H9 (cell line): ENCODE data around the gene EPB41L5. TPM values are rescaled to one million over a fixed set of nuclear protein-coding genes. Genes with fewer than 3 reads are reported as not detected.

Experiments used
- DNase-seq: peaks from one replicate; pipeline ENCODE4 v3.0.0-alpha.2; 2017
- H2AFZ ChIP-seq: one replicate; pipeline ENCODE4 v1.6.1; 2013; ENCODE audit warnings: mild to moderate bottlenecking, low read length, control low read depth, moderate library complexity
- H2AK5ac ChIP-seq: 2 replicates; pipeline ENCODE4 v1.6.1; 2013; ENCODE audit warnings: low read length, control low read depth, mixed read lengths; ENCODE audit not compliant: insufficient read length
- H2BK120ac ChIP-seq: one replicate; pipeline ENCODE4 v1.6.1; 2013; ENCODE audit warnings: low read depth, mild to moderate bottlenecking, low read length, control low read depth, inconsistent platforms; ENCODE audit not compliant: poor library complexity, severe bottlenecking
- H2BK12ac ChIP-seq: 2 replicates; pipeline ENCODE4 v1.6.1; 2013; ENCODE audit warnings: low read length, control low read depth, mixed read lengths, low read depth; ENCODE audit not compliant: insufficient read length
- H2BK15ac ChIP-seq: 2 replicates; pipeline ENCODE4 v1.6.1; 2013; ENCODE audit warnings: low read depth, low read length, control low read depth
- H2BK20ac ChIP-seq: one replicate; pipeline ENCODE4 v1.6.1; 2013; ENCODE audit warnings: low read depth, mild to moderate bottlenecking, low read length, control low read depth, inconsistent platforms; ENCODE audit not compliant: poor library complexity, severe bottlenecking
- H2BK5ac ChIP-seq: 2 replicates; pipeline ENCODE4 v1.6.1; 2013; ENCODE audit warnings: low read length, control low read depth, mixed read lengths; ENCODE audit not compliant: insufficient read length
- H3K14ac ChIP-seq: 2 replicates; pipeline ENCODE4 v1.6.1; 2013; ENCODE audit warnings: low read length, control low read depth; ENCODE audit not compliant: insufficient read depth
- H3K18ac ChIP-seq: 2 replicates; pipeline ENCODE4 v1.6.1; 2013; ENCODE audit warnings: low read depth, mild to moderate bottlenecking, mixed read lengths, low read length, control low read depth; ENCODE audit not compliant: insufficient read length
- H3K23ac ChIP-seq: 2 replicates; pipeline ENCODE4 v1.6.1; 2013; ENCODE audit warnings: low read length, control low read depth, mixed read lengths, low read depth; ENCODE audit not compliant: insufficient read length
- H3K23me2 ChIP-seq: 2 replicates; pipeline ENCODE4 v1.6.1; 2013; ENCODE audit warnings: low read depth, mild to moderate bottlenecking, mixed read lengths, low read length, control low read depth; ENCODE audit not compliant: insufficient read length, poor library complexity, severe bottlenecking
- H3K27ac ChIP-seq: 2 replicates; pipeline ENCODE4 v1.5.1; 2013; ENCODE audit warnings: low read length, control low read depth, mixed read lengths, low read depth; ENCODE audit not compliant: insufficient read length
- H3K27me3 ChIP-seq: 2 replicates; pipeline ENCODE4 v1.6.1; 2013; ENCODE audit warnings: low read length, control low read depth, inconsistent platforms; ENCODE audit not compliant: insufficient read depth
- H3K4ac ChIP-seq: 2 replicates; pipeline ENCODE4 v1.6.1; 2013; ENCODE audit warnings: low read depth, mild to moderate bottlenecking, control low read depth, inconsistent platforms, low read length, moderate library complexity
- H3K4me1 ChIP-seq: 2 replicates; pipeline ENCODE4 v1.6.1; 2013; ENCODE audit warnings: low read length, control low read depth, inconsistent platforms; ENCODE audit not compliant: insufficient read depth
- H3K4me2 ChIP-seq: 2 replicates; pipeline ENCODE4 v1.6.1; 2013; ENCODE audit warnings: low read length, control low read depth, mixed read lengths; ENCODE audit not compliant: insufficient read length, insufficient read depth
- H3K56ac ChIP-seq: 2 replicates; pipeline ENCODE4 v1.6.1; 2013; ENCODE audit warnings: low read depth, mild to moderate bottlenecking, mixed read lengths, low read length, control low read depth; ENCODE audit not compliant: insufficient read length
- H3K79me1 ChIP-seq: 2 replicates; pipeline ENCODE4 v1.6.1; 2013; ENCODE audit warnings: low read depth, mild to moderate bottlenecking, moderate library complexity, low read length, control low read depth, inconsistent platforms; ENCODE audit not compliant: insufficient read depth, poor library complexity, severe bottlenecking
- H3K79me2 ChIP-seq: 2 replicates; pipeline ENCODE4 v1.6.1; 2013; ENCODE audit warnings: low read length, control low read depth, inconsistent platforms; ENCODE audit not compliant: insufficient read depth
- H3K9ac ChIP-seq: 2 replicates; pipeline ENCODE4 v1.6.1; 2013; ENCODE audit warnings: low read length, control low read depth, mixed read lengths; ENCODE audit not compliant: insufficient read length; ENCODE audit errors: extremely low read depth
- H3K9me3 ChIP-seq: one replicate; pipeline ENCODE4 v1.6.1; 2013; ENCODE audit warnings: low read depth, low read length, inconsistent platforms; ENCODE audit not compliant: control insufficient read depth
- H3T11ph ChIP-seq: one replicate; pipeline ENCODE4 v1.6.1; 2013; ENCODE audit warnings: mild to moderate bottlenecking, low read length, control low read depth, inconsistent platforms
- H4K20me1 ChIP-seq: one replicate; pipeline ENCODE4 v1.6.1; 2013; ENCODE audit not compliant: control insufficient read depth, insufficient read length, insufficient read depth
- H4K5ac ChIP-seq: 2 replicates; pipeline ENCODE4 v1.6.1; 2013; ENCODE audit warnings: low read depth, mild to moderate bottlenecking, mixed read lengths, low read length, control low read depth; ENCODE audit not compliant: insufficient read length
- H4K8ac ChIP-seq: replicated peaks from 2 replicates; pipeline ENCODE4 v1.6.1; 2013; ENCODE audit warnings: low read length, control low read depth, mixed read lengths, low read depth; ENCODE audit not compliant: insufficient read length
- H4K91ac ChIP-seq: 2 replicates; pipeline ENCODE4 v1.6.1; 2013; ENCODE audit warnings: low read depth, mild to moderate bottlenecking, moderate library complexity, mixed read lengths, low read length, control low read depth; ENCODE audit not compliant: insufficient read length
- H3K27ac Mint-ChIP-seq, 3 experiments: 2 replicates in 2 of 3; 3 replicates in 1 of 3; pipeline ENCODE4 v1.8.0; 2020 to 2021; ENCODE audit warnings: mixed read lengths in 3 of 3, mild to moderate bottlenecking in 1 of 3, moderate library complexity in 1 of 3
- H3K27me3 Mint-ChIP-seq: 2 replicates; pipeline ENCODE4 v1.8.0; 2021; ENCODE audit warnings: low read depth, mild to moderate bottlenecking, moderate library complexity, mixed read lengths
- H3K36me3 Mint-ChIP-seq, 3 experiments: 2 replicates in 2 of 3; 3 replicates in 1 of 3; pipeline ENCODE4 v1.8.0; 2020 to 2021; ENCODE audit warnings: low read depth in 3 of 3, mixed read lengths in 3 of 3; ENCODE audit not compliant: insufficient read depth in 1 of 3
- H3K4me1 Mint-ChIP-seq, 2 experiments: 2 replicates each; pipeline ENCODE4 v1.8.0; 2020; ENCODE audit warnings: mixed read lengths in 2 of 2
- H3K4me3 Mint-ChIP-seq, 2 experiments: 2 replicates in 1 of 2; 3 replicates in 1 of 2; pipeline ENCODE4 v1.8.0; 2020 to 2021; ENCODE audit warnings: mild to moderate bottlenecking in 2 of 2, mixed read lengths in 2 of 2, moderate library complexity in 1 of 2
- H3K9me3 Mint-ChIP-seq, 2 experiments: 2 replicates in 1 of 2; 3 replicates in 1 of 2; pipeline ENCODE4 v1.8.0; 2020; ENCODE audit warnings: mild to moderate bottlenecking in 2 of 2, mixed read lengths in 2 of 2, moderate library complexity in 1 of 2
- CTCF ChIP-seq: fragments of 200-600 bp; sonication (generic); conservative IDR thresholded peaks from 3 replicates; pipeline ENCODE4 v1.8.0; 2021; ENCODE audit warnings: antibody characterized with exemption, mild to moderate bottlenecking
- WGBS: extraction: QIAGEN DNeasy Blood & Tissue Kit; methylation state at CpG from one replicate; pipeline ENCODE4 v1.1.7; 2013; ENCODE audit warnings: missing lambda C conversion rate, low lambda C conversion rate, mixed read lengths; ENCODE audit not compliant: insufficient read length; ENCODE audit errors: extremely low coverage; 5-methylcytosine and 5-hydroxymethylcytosine counted together
- total RNA-seq: library from RNA; stranded (reverse); gene quantifications from 2 replicates; pipeline ENCODE4 v1.2.1, GENCODE V29; 2021

EPB41L5 gene
- total RNA-seq, 1 experiment from 2014 or later, result 40.4 TPM

DNA sequence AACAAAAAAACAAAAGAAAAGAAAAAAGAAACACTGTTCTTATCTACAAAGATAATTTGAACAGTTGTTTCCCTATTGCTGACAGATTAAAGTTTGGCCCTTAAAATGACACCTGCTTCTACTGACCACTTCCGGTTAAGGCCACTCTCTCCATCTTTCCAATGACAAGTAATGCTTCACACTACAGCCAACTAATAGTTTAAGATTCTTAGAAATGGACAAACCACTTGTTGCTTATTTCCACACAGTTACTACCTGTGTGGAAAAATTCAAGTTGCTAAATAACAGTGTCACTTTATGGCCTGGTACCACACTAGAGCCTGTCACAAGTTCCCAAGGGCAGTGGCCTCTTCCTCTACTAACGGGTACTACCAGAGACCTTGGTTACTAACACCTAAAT lies 207.9 kb downstream of the EPB41L5 start:
- no peak overlapping the region for H2BK20ac ChIP-seq
- no peak overlapping the region for H3K18ac ChIP-seq
- H2AK5ac ChIP-seq, result no peak overlapping the region
- H3K79me1 ChIP-seq, result no peaks in the 10 kb centered on the region
- no peak overlapping the region for H3K4me3 Mint-ChIP-seq
- H3K4me1 ChIP-seq, result no peaks in the 10 kb centered on the region
- H4K5ac ChIP-seq, result no peak overlapping the region
- no peak overlapping the region for H3T11ph ChIP-seq
- no peak overlapping the region for H2BK120ac ChIP-seq
- no peak for TF ChIP-seq CTCF
- no peak overlapping the region for H3K56ac ChIP-seq
- H4K8ac ChIP-seq, result no peak overlapping the region
- H3K9ac ChIP-seq, result no peak overlapping the region
- H3K36me3 Mint-ChIP-seq, result peaks cover 10 to 25% (median 23%) of the 10 kb centered on the region in 3 experiments
- no peak overlapping the region for H3K4me2 ChIP-seq
- H3K27ac ChIP-seq, result no peak overlapping the region
- no peak overlapping the region for H3K4ac ChIP-seq
- no CpG with 5 or more reads among the region's 2 CpGs for WGBS
- H3K27me3 Mint-ChIP-seq, result peaks cover 36% of the 10 kb centered on the region
- no peaks in the 10 kb centered on the region; the same call in 1 of the 2 replicates for H3K79me2 ChIP-seq
- H3K27me3 ChIP-seq, result peaks cover 10% of the 10 kb centered on the region; the same call in 1 of the 2 replicates
- H3K27ac Mint-ChIP-seq, result no peak overlapping the region
- no peak overlapping the region for H3K23ac ChIP-seq
- H3K4me1 Mint-ChIP-seq, result peaks cover 29 to 34% of the 10 kb centered on the region in 2 experiments
- H2BK15ac ChIP-seq, result no peak overlapping the region
- H2AFZ ChIP-seq, result no peak overlapping the region
- no peak overlapping the region for H2BK5ac ChIP-seq
- H3K23me2 ChIP-seq, result no peaks in the 10 kb centered on the region
- no peak overlapping the region for H2BK12ac ChIP-seq
- no peak overlapping the region for H3K14ac ChIP-seq
- DNase-seq, result no peak
- H4K20me1 ChIP-seq, result peaks cover 5% of the 10 kb centered on the region
- peaks cover 4% of the 10 kb centered on the region for H3K9me3 ChIP-seq
- no peak overlapping the region for H4K91ac ChIP-seq
- H3K9me3 Mint-ChIP-seq, result peaks cover 6 to 9% of the 10 kb centered on the region in 2 experiments
